ENCODE measurements around the gene CYP4F3. TPM values are rescaled to one million over a fixed set of nuclear protein-coding genes. Genes with fewer than 3 reads are reported as not detected.
"Not testable (repeated sequence)": the region's sequence is repeated elsewhere in the genome, so short reads cannot be mapped to it uniquely, and the experiment has no call there.

CYP4F3 gene
- total RNA-seq, 2 experiments from 2014 or later: 0.06 to 0.23 TPM

- peaks cover 13% of the 10 kb centered on the region for H3K4me1 Mint-ChIP-seq
- no peak overlapping the region for H3K4me3 Mint-ChIP-seq
- no peak overlapping the region for H3K27ac Mint-ChIP-seq
- H3K36me3 Mint-ChIP-seq: no peaks in the 10 kb centered on the region
- DNase-seq: no peak
- no peaks in the 10 kb centered on the region for H3K9me3 Mint-ChIP-seq
- no peaks in the 10 kb centered on the region for H3K27me3 Mint-ChIP-seq
Measured at GRCh38 chr19:15671891-15672579, 31.3 kb downstream of the CYP4F3 start.

- no peaks in the 10 kb centered on the region for H3K36me3 Mint-ChIP-seq
- peak; percentile 17 for DNase-seq
- no peaks in the 10 kb centered on the region for H3K9me3 Mint-ChIP-seq
- no peaks in the 10 kb centered on the region for H3K27me3 Mint-ChIP-seq
- H3K4me1 Mint-ChIP-seq: peaks cover 13% of the 10 kb centered on the region
- H3K4me3 Mint-ChIP-seq: no peak within 1 kb of the TSS
- peak within 1 kb of the TSS; percentile 50 for H3K27ac Mint-ChIP-seq
Measured at GRCh38 chr19:15672580-15673175, 32.0 kb downstream of the CYP4F3 start, which contains the start of gene CYP4F12. TSS of gene CYP4F12 (plus strand) at chr19:15673087. CDS start at chr19:15673530, 443 bp downstream.

DNA sequence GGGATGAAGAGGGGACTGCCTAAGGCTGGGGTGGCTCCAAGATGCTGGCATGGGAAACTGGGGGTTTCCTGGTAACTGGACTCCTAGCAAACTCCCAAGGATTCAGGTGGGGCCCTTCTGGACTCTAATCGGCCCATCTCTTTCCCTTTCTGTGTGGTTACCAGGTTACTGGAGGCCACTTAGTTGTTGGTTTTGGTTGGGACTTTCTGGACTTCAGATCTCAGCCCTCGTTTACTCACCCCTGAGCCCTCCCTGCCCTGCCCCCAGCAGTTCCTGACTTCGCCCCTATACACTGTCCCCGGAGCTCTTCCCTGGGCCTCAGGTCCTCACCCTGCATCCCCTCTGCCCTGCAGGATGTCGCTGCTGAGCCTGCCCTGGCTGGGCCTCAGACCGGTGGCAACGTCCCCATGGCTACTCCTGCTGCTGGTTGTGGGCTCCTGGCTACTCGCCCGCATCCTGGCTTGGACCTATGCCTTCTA, 32.5 kb downstream of the CYP4F3 start:
- Mint-ChIP-seq H3K4me3 (no peak overlapping the region), H3K9me3 (no peaks in the 10 kb centered on the region), H3K4me1 (peaks cover 13% of the 10 kb centered on the region), H3K27ac (peak overlapping the region; percentile 50), H3K36me3 (no peaks in the 10 kb centered on the region), H3K27me3 (no peaks in the 10 kb centered on the region)
- no peak for DNase-seq

- Mint-ChIP-seq H3K4me1 (peaks cover 13% of the 10 kb centered on the region), H3K36me3 (no peaks in the 10 kb centered on the region), H3K27ac (no peak overlapping the region), H3K9me3 (no peaks in the 10 kb centered on the region), H3K4me3 (no peak overlapping the region), H3K27me3 (peaks cover 5% of the 10 kb centered on the region)
- DNase-seq: no peak
Measured at GRCh38 chr19:15675560-15675959, 34.9 kb downstream of the CYP4F3 start.

DNA sequence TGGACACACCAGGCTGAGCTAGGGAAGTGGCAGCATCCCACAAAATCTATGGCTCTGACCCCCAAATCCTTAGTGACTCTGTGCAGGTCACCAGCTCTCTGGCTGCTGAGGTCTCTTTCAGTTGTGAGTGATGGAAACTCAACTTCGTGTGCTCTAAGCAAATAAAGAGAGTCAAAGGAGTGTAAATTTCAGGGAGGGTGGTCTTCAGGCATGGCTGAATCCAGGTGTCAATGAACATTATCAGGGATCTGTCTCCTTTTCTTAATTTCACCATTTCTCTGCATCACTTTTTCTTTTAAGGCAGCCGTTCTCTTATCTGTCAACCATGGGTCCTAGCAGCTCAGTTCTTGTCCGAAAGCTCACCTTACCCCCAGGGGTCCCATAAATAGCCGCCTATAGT, 38.4 kb downstream of the CYP4F3 start:
- Mint-ChIP-seq H3K36me3 (no peaks in the 10 kb centered on the region), H3K27ac (no peak overlapping the region), H3K4me1 (no peaks in the 10 kb centered on the region), H3K9me3 (no peaks in the 10 kb centered on the region), H3K4me3 (no peak overlapping the region), H3K27me3 (peaks cover 14% of the 10 kb centered on the region)
- DNase-seq: no peak

- peaks cover 18% of the 10 kb centered on the region for H3K27me3 Mint-ChIP-seq
- not testable (repeated sequence) for DNase-seq, H3K36me3 Mint-ChIP-seq, H3K4me1 Mint-ChIP-seq, H3K27ac Mint-ChIP-seq, H3K4me3 Mint-ChIP-seq, H3K9me3 Mint-ChIP-seq
Measured at GRCh38 chr19:15679865-15680264, 39.2 kb downstream of the CYP4F3 start.

DNA sequence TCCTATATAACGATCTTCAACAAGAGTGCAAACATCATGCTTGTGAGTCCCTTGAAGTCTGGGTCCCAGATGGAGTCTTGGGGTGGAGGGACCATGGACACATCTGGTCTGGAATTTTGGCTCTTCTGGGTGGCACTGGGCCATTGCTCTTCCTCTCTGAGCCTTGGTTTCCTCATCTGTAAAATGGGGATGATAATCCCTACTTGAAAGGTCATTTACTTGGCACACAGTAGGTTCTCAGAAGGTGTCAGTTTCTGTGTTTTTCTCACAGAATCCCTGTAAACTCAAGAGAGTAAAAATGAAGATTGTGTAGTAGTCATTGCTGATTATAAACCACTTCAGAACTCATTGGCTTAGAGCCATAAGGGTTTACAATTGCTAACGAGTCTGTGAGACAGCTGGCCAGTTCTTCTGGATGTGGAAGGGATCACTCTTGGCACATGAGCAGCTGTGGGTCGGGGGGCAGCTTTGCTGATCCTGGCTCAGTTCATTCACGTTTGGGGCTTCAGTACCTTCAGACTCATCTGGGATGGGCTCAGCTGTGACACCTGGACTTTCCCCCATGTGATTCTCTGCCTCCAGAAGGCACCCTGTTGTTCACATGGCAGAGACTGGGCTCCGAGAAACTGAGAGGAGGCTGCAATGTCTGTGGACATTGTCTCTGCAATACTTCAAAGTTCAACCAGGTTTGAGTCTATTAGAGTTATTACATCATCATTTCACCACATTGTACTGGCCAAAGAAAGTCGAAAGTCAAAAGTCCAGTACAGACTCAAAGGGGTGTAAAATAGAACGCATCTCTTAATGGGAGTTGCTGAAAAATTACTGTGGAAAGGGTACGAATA, 40.0 kb downstream of the CYP4F3 start:
- Mint-ChIP-seq H3K4me3 (no peak overlapping the region), H3K4me1 (no peaks in the 10 kb centered on the region), H3K9me3 (no peaks in the 10 kb centered on the region), H3K27ac (no peak overlapping the region), H3K27me3 (peaks cover 18% of the 10 kb centered on the region), H3K36me3 (no peaks in the 10 kb centered on the region)
- DNase-seq: no peak

- no peak for DNase-seq
- Mint-ChIP-seq H3K27ac (no peak overlapping the region), H3K36me3 (no peaks in the 10 kb centered on the region), H3K4me1 (no peaks in the 10 kb centered on the region), H3K27me3 (peaks cover 26% of the 10 kb centered on the region), H3K9me3 (peaks cover 3% of the 10 kb centered on the region), H3K4me3 (no peak overlapping the region)
Measured at GRCh38 chr19:15683411-15683810, 42.7 kb downstream of the CYP4F3 start.

- DNase-seq: no peak
- H3K27me3 Mint-ChIP-seq: peaks cover 28% of the 10 kb centered on the region
- H3K4me3 Mint-ChIP-seq: no peak overlapping the region
- H3K27ac Mint-ChIP-seq: no peak overlapping the region
- H3K9me3 Mint-ChIP-seq: peaks cover 8% of the 10 kb centered on the region
- H3K36me3 Mint-ChIP-seq: no peaks in the 10 kb centered on the region
- H3K4me1 Mint-ChIP-seq: no peaks in the 10 kb centered on the region
Measured at GRCh38 chr19:15684828-15685227, 44.1 kb downstream of the CYP4F3 start.

- Mint-ChIP-seq H3K36me3 (no peaks in the 10 kb centered on the region), H3K27me3 (peaks cover 22% of the 10 kb centered on the region), H3K4me1 (no peaks in the 10 kb centered on the region), H3K27ac (no peak overlapping the region), H3K4me3 (no peak overlapping the region), H3K9me3 (peaks cover 2% of the 10 kb centered on the region)
- DNase-seq: no peak
Measured at GRCh38 chr19:15696654-15697194, 56.0 kb downstream of the CYP4F3 start.

DNA sequence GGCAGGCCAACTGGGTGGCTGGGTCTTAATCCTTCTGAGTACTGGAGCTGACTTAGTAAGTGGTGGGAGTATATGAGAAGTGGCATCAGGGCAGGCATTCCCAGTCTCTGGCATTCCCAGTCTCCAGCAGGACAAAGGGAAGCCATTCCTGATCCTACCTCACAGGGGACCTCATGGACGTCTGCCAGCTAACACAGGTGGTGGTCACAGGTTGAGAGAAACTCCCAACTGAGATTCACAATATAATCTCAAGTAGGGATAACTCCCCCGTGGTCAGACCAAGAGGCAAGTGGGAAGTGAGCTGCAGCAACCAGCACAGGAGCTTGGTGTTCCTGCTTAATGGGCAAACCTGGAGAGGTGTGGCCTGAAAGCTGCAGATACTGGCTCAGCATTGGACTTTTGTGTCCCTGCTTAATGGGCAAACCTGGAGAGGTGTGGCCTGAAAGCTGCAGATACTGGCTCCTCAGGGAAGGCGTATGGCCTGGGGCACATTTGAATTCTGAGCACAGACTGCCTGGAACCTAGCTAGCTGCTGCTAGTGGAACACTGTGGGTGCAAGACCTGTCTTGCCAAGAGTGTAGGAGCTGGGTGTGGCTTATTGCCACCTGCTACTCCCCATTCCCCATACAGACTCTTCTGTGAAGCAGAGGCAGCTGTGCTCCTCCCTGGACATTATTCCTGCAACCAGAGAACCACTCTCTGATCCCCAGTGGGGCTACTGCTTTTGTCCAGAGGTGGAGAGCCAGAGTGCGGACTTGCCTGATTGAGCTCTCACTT, 61.2 kb downstream of the CYP4F3 start:
- no peaks in the 10 kb centered on the region for H3K4me1 Mint-ChIP-seq
- H3K27me3 Mint-ChIP-seq: peaks cover 34% of the 10 kb centered on the region
- H3K4me3 Mint-ChIP-seq: no peak overlapping the region
- no peaks in the 10 kb centered on the region for H3K36me3 Mint-ChIP-seq
- H3K27ac Mint-ChIP-seq: no peak overlapping the region
- no peak for DNase-seq
- no peaks in the 10 kb centered on the region for H3K9me3 Mint-ChIP-seq

DNA sequence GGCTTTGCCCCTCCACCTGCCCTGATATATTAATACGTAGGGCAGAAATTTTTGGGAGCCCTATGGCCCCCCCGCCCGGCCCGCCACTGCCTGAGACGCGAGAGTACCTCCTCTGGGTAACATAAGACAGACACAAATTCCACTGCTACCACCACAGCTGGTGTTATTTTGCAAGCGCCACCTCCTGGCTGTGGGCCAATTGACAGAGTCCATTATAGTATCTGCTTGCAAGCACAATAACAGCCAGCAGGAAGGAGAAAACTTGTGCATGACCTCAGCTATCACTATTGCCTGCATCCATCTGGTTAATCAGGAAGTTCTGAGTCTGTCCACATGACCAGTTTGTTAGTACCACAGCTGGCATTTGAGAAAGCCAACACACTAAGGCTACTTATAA, 61.8 kb downstream of the CYP4F3 start:
- no peak overlapping the region for H3K27ac Mint-ChIP-seq
- H3K4me1 Mint-ChIP-seq: no peaks in the 10 kb centered on the region
- H3K36me3 Mint-ChIP-seq: no peaks in the 10 kb centered on the region
- H3K4me3 Mint-ChIP-seq: no peak overlapping the region
- no peak for DNase-seq
- peaks cover 31% of the 10 kb centered on the region for H3K27me3 Mint-ChIP-seq
- no peaks in the 10 kb centered on the region for H3K9me3 Mint-ChIP-seq

Measured in activated naive CD8-positive, alpha-beta T cell treated with anti-CD3 and anti-CD28 coated beads for 36 hours (primary cell).